Astrocyte of the spinal cord (primary cell): ENCODE data around the gene SEMA3C.

Experiments used
- DNase-seq: peaks from one replicate; pipeline ENCODE4 v3.0.0; 2011; ENCODE audit warnings: low read depth, low spot score
- H3K4me3 ChIP-seq: 2 replicates; pipeline ENCODE4 v1.5.1; 2011; ENCODE audit warnings: low read depth, mild to moderate bottlenecking, low read length, moderate library complexity
- in situ Hi-C: cut with HindIII; loops from 2 replicates; pipeline ENCODE4 v1.10.0; 2017; ENCODE audit warnings: low sequenced_read_pairs
- TF ChIP-seq, protein P1 (sequence below): IDR thresholded peaks from 2 replicates; pipeline ENCODE4 v1.5.1; 2012; ENCODE audit warnings: low read depth, mild to moderate bottlenecking, low read length, inconsistent platforms

The SEMA3C gene

DNA sequence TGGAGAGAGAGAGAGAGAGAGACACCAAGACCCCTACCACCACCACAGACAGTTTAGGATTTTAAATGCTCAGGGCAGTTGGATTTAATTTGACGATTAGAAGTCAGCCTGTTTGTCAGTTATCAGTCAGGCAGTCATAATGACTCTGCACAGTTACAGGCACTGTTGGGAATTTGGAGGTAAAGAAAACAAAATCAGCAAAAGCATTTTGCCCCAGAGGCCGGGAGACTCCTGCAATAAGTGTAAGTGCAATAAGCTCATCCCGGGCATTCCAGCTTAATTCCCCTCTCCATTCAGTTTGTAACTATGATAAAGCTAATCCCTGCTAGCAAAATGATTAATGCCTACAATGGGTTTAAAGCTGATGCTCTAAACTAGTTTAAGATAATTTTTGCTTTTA, 13.5 kb downstream of the SEMA3C start:
- H3K4me3 ChIP-seq, result no peak overlapping the region
- no peak for DNase-seq
- TF ChIP-seq, protein P1, sequence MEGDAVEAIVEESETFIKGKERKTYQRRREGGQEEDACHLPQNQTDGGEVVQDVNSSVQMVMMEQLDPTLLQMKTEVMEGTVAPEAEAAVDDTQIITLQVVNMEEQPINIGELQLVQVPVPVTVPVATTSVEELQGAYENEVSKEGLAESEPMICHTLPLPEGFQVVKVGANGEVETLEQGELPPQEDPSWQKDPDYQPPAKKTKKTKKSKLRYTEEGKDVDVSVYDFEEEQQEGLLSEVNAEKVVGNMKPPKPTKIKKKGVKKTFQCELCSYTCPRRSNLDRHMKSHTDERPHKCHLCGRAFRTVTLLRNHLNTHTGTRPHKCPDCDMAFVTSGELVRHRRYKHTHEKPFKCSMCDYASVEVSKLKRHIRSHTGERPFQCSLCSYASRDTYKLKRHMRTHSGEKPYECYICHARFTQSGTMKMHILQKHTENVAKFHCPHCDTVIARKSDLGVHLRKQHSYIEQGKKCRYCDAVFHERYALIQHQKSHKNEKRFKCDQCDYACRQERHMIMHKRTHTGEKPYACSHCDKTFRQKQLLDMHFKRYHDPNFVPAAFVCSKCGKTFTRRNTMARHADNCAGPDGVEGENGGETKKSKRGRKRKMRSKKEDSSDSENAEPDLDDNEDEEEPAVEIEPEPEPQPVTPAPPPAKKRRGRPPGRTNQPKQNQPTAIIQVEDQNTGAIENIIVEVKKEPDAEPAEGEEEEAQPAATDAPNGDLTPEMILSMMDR, result no peak
- in situ Hi-C loops, result loop anchor here (25.0 kb wide), 1 partner anchor 532 kb away; no protein-coding TSS in a partner anchor

DNA sequence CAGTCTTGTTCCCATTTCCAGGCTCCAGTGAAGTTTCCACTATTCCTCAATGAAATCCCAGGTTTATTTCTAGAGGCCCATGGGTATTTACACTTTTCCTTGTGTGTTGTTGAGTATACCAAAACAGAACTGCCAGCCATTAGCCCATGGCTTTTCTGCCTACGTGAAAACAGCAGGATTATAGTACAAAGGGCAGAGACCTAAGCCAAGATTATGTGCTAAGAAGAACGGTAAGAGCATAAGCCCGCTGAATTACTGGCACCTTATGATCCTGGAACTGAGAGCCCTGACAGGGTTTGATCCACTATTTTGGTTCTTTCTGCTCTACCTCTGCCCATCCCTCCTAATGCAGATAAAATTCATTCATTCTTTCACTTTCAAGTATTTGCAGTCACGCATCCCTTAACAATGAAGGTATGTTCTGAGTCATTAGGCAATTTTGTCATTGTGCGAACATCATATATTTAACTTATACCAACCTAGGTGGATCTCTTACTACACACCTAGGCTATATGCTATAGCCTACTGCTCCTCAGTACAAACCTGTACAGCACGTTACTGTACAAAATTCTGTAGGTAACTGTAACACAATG, 16.0 kb downstream of the SEMA3C start:
- no peak for DNase-seq
- no peak overlapping the region for H3K4me3 ChIP-seq
- in situ Hi-C loops, result loop anchor here (25.0 kb wide), 1 partner anchor 534 kb away; no protein-coding TSS in a partner anchor
- TF ChIP-seq, protein P1, result no peak

DNA sequence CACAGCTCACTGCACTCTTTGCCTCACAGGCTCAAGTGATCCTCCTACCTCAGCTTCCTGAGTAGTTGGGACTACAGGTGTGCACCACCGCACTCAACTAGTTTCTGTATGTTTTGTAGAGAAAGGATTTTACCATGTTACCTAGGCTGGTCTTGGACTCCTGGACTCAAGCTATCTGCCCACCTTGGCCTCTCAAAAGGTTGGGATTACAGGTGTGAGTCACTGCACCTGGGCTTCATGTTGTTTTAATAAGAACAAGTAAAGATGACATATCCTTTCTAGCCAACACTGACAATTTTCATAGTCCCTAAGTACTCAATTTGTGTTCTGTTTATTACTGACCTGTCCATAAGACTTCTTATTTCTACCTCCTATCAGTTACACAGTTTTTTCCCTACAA, 16.8 kb downstream of the SEMA3C start:
- H3K4me3 ChIP-seq, result no peak overlapping the region
- in situ Hi-C loops, result loop anchor here (25.0 kb wide), 1 partner anchor 535 kb away; no protein-coding TSS in a partner anchor
- TF ChIP-seq, protein P1, result no peak
- no peak for DNase-seq

DNA sequence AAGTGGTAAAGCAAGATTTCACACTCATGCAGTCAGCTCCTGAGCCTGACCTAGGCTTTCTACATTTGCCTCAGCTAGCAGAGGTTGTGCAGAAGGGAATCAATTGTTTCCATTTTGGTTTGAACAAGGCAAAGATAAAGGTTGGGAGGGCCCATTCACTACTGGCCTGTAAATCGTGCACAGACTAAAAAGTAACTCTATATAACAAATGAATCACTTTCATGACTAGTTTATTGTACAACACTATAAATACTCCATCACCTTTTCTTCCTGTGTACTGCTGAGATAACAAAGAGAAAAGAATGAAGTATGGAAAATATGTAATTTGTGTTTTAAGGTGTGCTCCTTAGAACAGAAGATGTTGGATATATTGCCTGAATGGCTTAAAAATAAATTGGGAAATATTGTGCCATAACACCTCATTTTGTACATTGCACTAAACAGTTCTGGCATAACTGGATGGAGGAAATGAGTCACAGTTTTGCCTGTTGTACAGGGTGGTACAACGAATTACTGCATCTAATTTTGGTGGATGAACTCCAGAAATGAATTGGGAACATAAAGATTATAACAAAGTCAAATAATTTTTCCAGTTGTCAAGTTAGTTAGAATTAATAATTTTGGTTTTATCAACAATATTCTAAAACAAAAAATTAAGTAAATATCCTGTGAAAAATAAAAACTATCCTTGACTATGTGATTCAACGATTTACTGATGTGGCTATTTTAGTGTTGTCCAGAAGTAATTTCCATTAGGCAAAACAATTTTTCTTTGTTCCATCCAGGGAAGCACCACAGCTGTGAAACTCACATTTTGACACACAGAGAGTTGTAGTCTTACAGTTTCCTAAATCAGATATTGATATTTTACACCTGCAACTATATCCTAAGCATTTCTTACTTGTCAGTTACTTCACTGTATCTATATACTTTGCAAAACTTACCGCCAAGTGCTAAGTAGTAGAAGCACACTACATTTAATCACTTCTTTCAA, 18.0 kb downstream of the SEMA3C start:
- in situ Hi-C loops, result loop anchor here (25.0 kb wide), 1 partner anchor 536 kb away; no protein-coding TSS in a partner anchor
- H3K4me3 ChIP-seq, result no peak overlapping the region
- TF ChIP-seq, protein P1, result no peak
- DNase-seq, result peak; percentile 82

DNA sequence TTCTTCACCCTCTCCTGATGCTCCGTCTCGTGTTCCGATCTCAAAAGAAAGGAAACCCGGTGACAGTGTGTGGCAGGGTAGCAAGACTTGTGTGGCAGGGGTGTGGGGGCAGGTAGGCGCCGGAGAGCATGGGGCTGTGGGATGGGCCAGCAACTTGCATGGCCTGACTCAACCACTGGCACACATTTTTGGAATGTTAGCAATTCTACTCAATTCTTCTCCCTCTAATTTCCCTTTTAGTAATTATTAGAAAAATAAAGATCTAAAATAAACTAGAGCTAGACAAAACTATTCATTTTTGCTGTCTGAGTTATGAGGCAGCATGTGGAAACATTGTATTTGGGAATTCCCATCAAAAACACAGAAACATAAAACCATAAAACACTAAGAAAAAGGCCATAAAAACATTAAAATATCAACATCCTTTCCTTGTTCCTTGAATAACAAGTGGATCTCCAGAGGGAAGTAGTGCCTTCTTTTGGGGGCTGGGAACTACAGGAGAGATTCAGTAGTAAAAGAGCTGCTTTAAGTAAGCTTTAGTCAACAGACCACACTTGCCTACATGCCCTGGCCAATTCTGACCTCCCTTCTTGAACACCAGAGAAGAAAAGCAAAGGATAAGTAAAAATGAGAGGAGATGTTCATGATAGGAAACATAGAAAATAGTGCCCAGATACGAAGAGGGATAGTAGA, 21.8 kb downstream of the SEMA3C start:
- no peak overlapping the region for H3K4me3 ChIP-seq
- TF ChIP-seq, protein P1, result no peak
- DNase-seq, result no peak
- in situ Hi-C loops, result no loop called here

DNA sequence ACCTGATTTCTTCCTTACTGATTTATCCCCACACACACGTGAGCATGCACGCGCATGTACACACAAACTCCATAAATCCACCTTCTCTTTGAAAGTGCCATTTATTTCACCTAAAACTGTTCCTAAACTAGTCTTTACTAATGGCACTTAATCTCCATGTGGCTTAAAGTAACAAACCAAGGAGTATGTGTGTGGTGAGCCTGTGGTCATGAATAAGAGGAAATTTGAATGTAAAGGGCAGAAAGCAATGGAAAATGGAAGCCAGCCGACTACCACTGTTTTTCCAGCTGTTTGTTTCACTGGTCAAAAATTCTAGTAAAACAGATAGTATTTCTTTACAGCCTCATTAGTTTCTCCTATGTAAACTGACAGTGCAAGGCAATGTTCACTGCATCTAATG, 23.8 kb downstream of the SEMA3C start:
- in situ Hi-C loops, result no loop called here
- DNase-seq, result peak; percentile 89
- TF ChIP-seq, protein P1, result no peak
- no peak overlapping the region for H3K4me3 ChIP-seq
